GM19328 (cell line): ENCODE data around the gene DUSP15.

Source experiments
- ATAC-seq: cut with Tn5 transposase; IDR thresholded peaks from one replicate; pipeline ENCODE4 v1.9.1; 2021; ENCODE audit warnings: mild to moderate bottlenecking, moderate library complexity; ENCODE audit not compliant: unreplicated experiment

DUSP15 gene

GRCh38 chr20:31896049-31896448 is 25.7 kb upstream of the DUSP15 start:
- ATAC-seq, result no peak

- peak; percentile 95 for ATAC-seq
These were observed 24.8 kb upstream of the DUSP15 start for GRCh38 chr20:31894980-31895675.

GRCh38 chr20:31890646-31891045 is 20.3 kb upstream of the DUSP15 start:
- ATAC-seq, result no peak

GRCh38 chr20:31883829-31884228 is 13.5 kb upstream of the DUSP15 start:
- ATAC-seq, result no peak

- ATAC-seq, result no peak
These were observed 11.6 kb upstream of the DUSP15 start for GRCh38 chr20:31881945-31882344.

- ATAC-seq, result peak; percentile 86
These were observed 9.0 kb upstream of the DUSP15 start for GRCh38 chr20:31879143-31879987.

- no peak for ATAC-seq
These were observed 7.4 kb upstream of the DUSP15 start for GRCh38 chr20:31877684-31878083.

- no peak for ATAC-seq
These were observed 5.3 kb upstream of the DUSP15 start for GRCh38 chr20:31875671-31876070.

- ATAC-seq, result no peak
These were observed 2.1 kb upstream of the DUSP15 start for GRCh38 chr20:31872406-31872805.

GRCh38 chr20:31871618-31871954 is 1.3 kb upstream of the DUSP15 start:
- ATAC-seq, result no peak

- ATAC-seq, result no peak
These were observed 645 bp upstream of the DUSP15 start for GRCh38 chr20:31870726-31871617.

GRCh38 chr20:31869673-31869941 is 720 bp downstream of the DUSP15 start:
- ATAC-seq, result no peak

GRCh38 chr20:31868853-31869672 is 1.3 kb downstream of the DUSP15 start:
- ATAC-seq, result no peak

- ATAC-seq, result no peak
These were observed 4.1 kb downstream of the DUSP15 start for GRCh38 chr20:31866221-31866620.

GRCh38 chr20:31864521-31865400 is 5.6 kb downstream of the DUSP15 start:
- ATAC-seq, result no peak

GRCh38 chr20:31863296-31864085 is 6.8 kb downstream of the DUSP15 start:
- no peak for ATAC-seq

- ATAC-seq, result no peak
These were observed 7.8 kb downstream of the DUSP15 start for GRCh38 chr20:31862506-31862905.

- no peak for ATAC-seq
These were observed 8.2 kb downstream of the DUSP15 start for GRCh38 chr20:31862157-31862470.
